NAMALWA (cell line): Measurements from ENCODE around the gene CBY1.

Source experiments
- DNase-seq: peaks from one replicate; pipeline ENCODE4 v3.0.0-alpha.2; 2015; ENCODE audit warnings: low spot score

CBY1 gene

GRCh38 chr22:38649841-38650522 is 6.5 kb upstream of the CBY1 start:
- no peak for DNase-seq

- peak; percentile 39 for DNase-seq
These were observed 3.6 kb upstream of the CBY1 start for GRCh38 chr22:38652859-38653258.

GRCh38 chr22:38653741-38654140 is 2.7 kb upstream of the CBY1 start:
- DNase-seq: no peak

GRCh38 chr22:38655519-38656255 is 751 bp upstream of the CBY1 start:
- DNase-seq: peak; percentile 44

- DNase-seq: peak; percentile 71
These were observed 839 bp downstream of the CBY1 start for GRCh38 chr22:38657045-38657909.

GRCh38 chr22:38674888-38675287 is 18.4 kb downstream of the CBY1 start:
- no peak for DNase-seq

- no peak for DNase-seq
These were observed 19.4 kb downstream of the CBY1 start for GRCh38 chr22:38675833-38676232.

GRCh38 chr22:38681582-38682335 is 25.3 kb downstream of the CBY1 start, which contains the start of gene TOMM22:
TSS of gene TOMM22 (plus strand) at chr22:38681957. CDS start at chr22:38681979, 22 bp downstream.
- peak; percentile 90 for DNase-seq

GRCh38 chr22:38684895-38685294 is 28.5 kb downstream of the CBY1 start:
- DNase-seq: no peak

GRCh38 chr22:38685761-38686160 is 29.3 kb downstream of the CBY1 start:
- no peak for DNase-seq

- DNase-seq: no peak
These were observed 33.2 kb downstream of the CBY1 start for GRCh38 chr22:38689651-38690050.

- DNase-seq: no peak
These were observed 37.6 kb downstream of the CBY1 start for GRCh38 chr22:38694049-38694448.

GRCh38 chr22:38694940-38695339 is 38.5 kb downstream of the CBY1 start:
- no peak for DNase-seq

- no peak for DNase-seq
These were observed 40.4 kb downstream of the CBY1 start for GRCh38 chr22:38696606-38697424.

GRCh38 chr22:38697425-38698089 is 41.1 kb downstream of the CBY1 start:
- no peak for DNase-seq

- no peak for DNase-seq
These were observed 42.1 kb downstream of the CBY1 start for GRCh38 chr22:38698407-38699094.

- no peak for DNase-seq
These were observed 42.7 kb downstream of the CBY1 start for GRCh38 chr22:38699143-38699542.

- DNase-seq: no peak
These were observed 43.3 kb downstream of the CBY1 start for GRCh38 chr22:38699784-38700183.

GRCh38 chr22:38700270-38700788 is 43.9 kb downstream of the CBY1 start:
- DNase-seq: peak; percentile 44
